Measurements from ENCODE around the gene HPS5.
"Not testable (repeated sequence)": the region's sequence is repeated elsewhere in the genome, so short reads cannot be mapped to it uniquely, and the experiment has no call there.

HPS5 gene

GRCh38 chr11:18315893-18316292 lies 6.0 kb downstream of the HPS5 start:
- DNase-seq, result no peak

- DNase-seq, result no peak
These were observed 7.0 kb downstream of the HPS5 start for GRCh38 chr11:18314784-18315523.

GRCh38 chr11:18313965-18314763 lies 7.8 kb downstream of the HPS5 start:
- DNase-seq, result no peak

- no peak for DNase-seq
These were observed 9.1 kb downstream of the HPS5 start for GRCh38 chr11:18312663-18313420.

GRCh38 chr11:18312012-18312411 lies 9.9 kb downstream of the HPS5 start:
- no peak for DNase-seq

- DNase-seq, result no peak
These were observed 11.1 kb downstream of the HPS5 start for GRCh38 chr11:18310800-18311340.

- no peak for DNase-seq
These were observed 12.2 kb downstream of the HPS5 start for GRCh38 chr11:18309691-18310090.

- DNase-seq, result no peak
These were observed 13.7 kb downstream of the HPS5 start for GRCh38 chr11:18308242-18308641.

- DNase-seq, result no peak
These were observed 14.3 kb downstream of the HPS5 start for GRCh38 chr11:18307461-18308139.

GRCh38 chr11:18304745-18305144 lies 17.2 kb downstream of the HPS5 start:
- DNase-seq, result no peak

- no peak for DNase-seq
These were observed 22.2 kb downstream of the HPS5 start for GRCh38 chr11:18299721-18300120.

GRCh38 chr11:18295316-18295715 lies 26.6 kb downstream of the HPS5 start:
- DNase-seq, result no peak

- peak; percentile 60 for DNase-seq
These were observed 27.1 kb downstream of the HPS5 start for GRCh38 chr11:18294862-18295261.

GRCh38 chr11:18288911-18289310 lies 33.0 kb downstream of the HPS5 start:
- no peak for DNase-seq

- DNase-seq, result no peak
These were observed 36.1 kb downstream of the HPS5 start for GRCh38 chr11:18285841-18286240.

- DNase-seq, result no peak
These were observed 39.3 kb downstream of the HPS5 start for GRCh38 chr11:18282626-18283025.

- DNase-seq, result peak; percentile 26
These were observed 41.4 kb downstream of the HPS5 start for GRCh38 chr11:18280438-18281045.

GRCh38 chr11:18277565-18278271 lies 44.2 kb downstream of the HPS5 start:
- DNase-seq, result no peak

GRCh38 chr11:18271206-18271605 lies 50.7 kb downstream of the HPS5 start:
- no peak for DNase-seq

- no peak for DNase-seq
These were observed 51.8 kb downstream of the HPS5 start for GRCh38 chr11:18270102-18270501.

GRCh38 chr11:18269252-18269651 lies 52.7 kb downstream of the HPS5 start:
- DNase-seq, result not testable (repeated sequence)
